ENCODE results near the gene POU6F2. TPM values are rescaled to one million over a fixed set of nuclear protein-coding genes. Genes with fewer than 3 reads are reported as not detected.

POU6F2 gene
- total RNA-seq, 1 experiment from 2014 or later, result not detected

- no peaks in the 10 kb centered on the region for H3K36me3 ChIP-seq (ENCODE audit: insufficient read depth, low read length, poor library complexity, severe bottlenecking)
- no peak for TF ChIP-seq EZH2 (IDR thresholded peaks at IDR 0.05; ENCODE audit: borderline replicate concordance, low read depth, low read length, poor library complexity, severe bottlenecking)
- TF ChIP-seq, protein P1, sequence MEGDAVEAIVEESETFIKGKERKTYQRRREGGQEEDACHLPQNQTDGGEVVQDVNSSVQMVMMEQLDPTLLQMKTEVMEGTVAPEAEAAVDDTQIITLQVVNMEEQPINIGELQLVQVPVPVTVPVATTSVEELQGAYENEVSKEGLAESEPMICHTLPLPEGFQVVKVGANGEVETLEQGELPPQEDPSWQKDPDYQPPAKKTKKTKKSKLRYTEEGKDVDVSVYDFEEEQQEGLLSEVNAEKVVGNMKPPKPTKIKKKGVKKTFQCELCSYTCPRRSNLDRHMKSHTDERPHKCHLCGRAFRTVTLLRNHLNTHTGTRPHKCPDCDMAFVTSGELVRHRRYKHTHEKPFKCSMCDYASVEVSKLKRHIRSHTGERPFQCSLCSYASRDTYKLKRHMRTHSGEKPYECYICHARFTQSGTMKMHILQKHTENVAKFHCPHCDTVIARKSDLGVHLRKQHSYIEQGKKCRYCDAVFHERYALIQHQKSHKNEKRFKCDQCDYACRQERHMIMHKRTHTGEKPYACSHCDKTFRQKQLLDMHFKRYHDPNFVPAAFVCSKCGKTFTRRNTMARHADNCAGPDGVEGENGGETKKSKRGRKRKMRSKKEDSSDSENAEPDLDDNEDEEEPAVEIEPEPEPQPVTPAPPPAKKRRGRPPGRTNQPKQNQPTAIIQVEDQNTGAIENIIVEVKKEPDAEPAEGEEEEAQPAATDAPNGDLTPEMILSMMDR (conservative IDR thresholded peaks at IDR 0.05; ENCODE audit: low read depth, low read length), result no peak
- no peak for DNase-seq (ENCODE audit: low spot score)
- no peaks in the 10 kb centered on the region for H3K9me3 ChIP-seq (ENCODE audit: low read depth, low read length, poor library complexity, severe bottlenecking)
- CTCF ChIA-PET, result no interaction called here
- H3K27me3 ChIP-seq (replicated peaks; ENCODE audit: insufficient read depth, low read depth, low read length, poor library complexity), result peaks cover 89% of the 10 kb centered on the region
- no peak overlapping the region for H3K4me3 ChIP-seq (ENCODE audit: low read depth, low read length, poor library complexity, severe bottlenecking)
- BruUV-seq (replicated peaks), result no TSS peak
- H3K4me1 ChIP-seq (ENCODE audit: insufficient read depth, low read length, poor library complexity, severe bottlenecking), result no peaks in the 10 kb centered on the region
- H3K27ac ChIP-seq (ENCODE audit: low read depth, low read length, poor library complexity, severe bottlenecking), result no peak overlapping the region
- POLR2A ChIA-PET (ENCODE audit: low non-redundant PET), result no interaction called here
- intact Hi-C loops (cut with micrococcal nuclease; ENCODE audit: unreplicated experiment), result no loop called here
Observed at GRCh38 chr7:39312254-39312989, 334.7 kb downstream of the POU6F2 start.

GRCh38 chr7:39313376-39313775 lies 335.7 kb downstream of the POU6F2 start:
- Histone ChIP-seq H3K9me3 (ENCODE audit: low read depth, low read length, poor library complexity, severe bottlenecking) (no peaks in the 10 kb centered on the region), H3K27me3 (replicated peaks; ENCODE audit: insufficient read depth, low read depth, low read length, poor library complexity) (peaks cover 81% of the 10 kb centered on the region), H3K36me3 (ENCODE audit: insufficient read depth, low read length, poor library complexity, severe bottlenecking) (no peaks in the 10 kb centered on the region), H3K4me3 (ENCODE audit: low read depth, low read length, poor library complexity, severe bottlenecking) (no peak overlapping the region), H3K4me1 (ENCODE audit: insufficient read depth, low read length, poor library complexity, severe bottlenecking) (no peaks in the 10 kb centered on the region), H3K27ac (ENCODE audit: low read depth, low read length, poor library complexity, severe bottlenecking) (no peak overlapping the region)
- no TSS peak for BruUV-seq (replicated peaks)
- no peak for TF ChIP-seq EZH2 (IDR thresholded peaks at IDR 0.05; ENCODE audit: borderline replicate concordance, low read depth, low read length, poor library complexity, severe bottlenecking)
- TF ChIP-seq, protein P1 (conservative IDR thresholded peaks at IDR 0.05; ENCODE audit: low read depth, low read length), result no peak
- ChIA-PET POLR2A (ENCODE audit: low non-redundant PET) (no interaction called here), CTCF (no interaction called here)
- no peak for DNase-seq (ENCODE audit: low spot score)
- intact Hi-C loops (cut with micrococcal nuclease; ENCODE audit: unreplicated experiment), result no loop called here

DNA sequence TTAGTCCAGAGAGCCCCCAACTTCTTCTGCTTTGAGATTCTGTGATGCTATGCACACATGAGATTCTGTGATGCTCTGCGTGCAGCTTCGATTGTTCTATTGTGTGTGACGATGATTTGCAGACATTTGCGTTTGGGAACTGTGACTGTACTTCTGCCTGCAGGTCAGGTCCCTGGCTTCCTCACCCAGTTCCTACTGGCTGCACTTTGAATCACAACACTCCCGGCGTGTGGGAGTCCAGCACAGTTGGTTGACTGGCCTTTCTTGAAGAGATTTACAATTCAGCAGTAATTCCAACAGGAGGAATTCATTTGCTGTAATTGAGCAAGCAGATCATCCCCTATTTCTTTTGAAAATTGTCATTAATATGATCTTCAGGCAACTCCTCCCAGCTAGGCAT lies 336.3 kb downstream of the POU6F2 start:
- ChIA-PET POLR2A (ENCODE audit: low non-redundant PET) (no interaction called here), CTCF (no interaction called here)
- no peak overlapping the region for H3K4me3 ChIP-seq (ENCODE audit: low read depth, low read length, poor library complexity, severe bottlenecking)
- no peaks in the 10 kb centered on the region for H3K36me3 ChIP-seq (ENCODE audit: insufficient read depth, low read length, poor library complexity, severe bottlenecking)
- no peak overlapping the region for H3K27ac ChIP-seq (ENCODE audit: low read depth, low read length, poor library complexity, severe bottlenecking)
- H3K9me3 ChIP-seq (ENCODE audit: low read depth, low read length, poor library complexity, severe bottlenecking), result no peaks in the 10 kb centered on the region
- peaks cover 78% of the 10 kb centered on the region for H3K27me3 ChIP-seq (replicated peaks; ENCODE audit: insufficient read depth, low read depth, low read length, poor library complexity)
- DNase-seq (ENCODE audit: low spot score), result no peak
- no peaks in the 10 kb centered on the region for H3K4me1 ChIP-seq (ENCODE audit: insufficient read depth, low read length, poor library complexity, severe bottlenecking)
- BruUV-seq (replicated peaks), result no TSS peak
- TF ChIP-seq EZH2 (IDR thresholded peaks at IDR 0.05; ENCODE audit: borderline replicate concordance, low read depth, low read length, poor library complexity, severe bottlenecking), result no peak
- intact Hi-C loops (cut with micrococcal nuclease; ENCODE audit: unreplicated experiment), result no loop called here

GRCh38 chr7:39317107-39317506 lies 339.4 kb downstream of the POU6F2 start:
- no peak for DNase-seq (ENCODE audit: low spot score)
- POLR2A ChIA-PET (ENCODE audit: low non-redundant PET), result no interaction called here
- Histone ChIP-seq H3K4me1 (ENCODE audit: insufficient read depth, low read length, poor library complexity, severe bottlenecking) (no peaks in the 10 kb centered on the region), H3K9me3 (ENCODE audit: low read depth, low read length, poor library complexity, severe bottlenecking) (no peaks in the 10 kb centered on the region), H3K27me3 (replicated peaks; ENCODE audit: insufficient read depth, low read depth, low read length, poor library complexity) (peaks cover 61% of the 10 kb centered on the region), H3K27ac (ENCODE audit: low read depth, low read length, poor library complexity, severe bottlenecking) (no peak overlapping the region), H3K4me3 (ENCODE audit: low read depth, low read length, poor library complexity, severe bottlenecking) (no peak overlapping the region), H3K36me3 (ENCODE audit: insufficient read depth, low read length, poor library complexity, severe bottlenecking) (no peaks in the 10 kb centered on the region)
- TF ChIP-seq, protein P1 (conservative IDR thresholded peaks at IDR 0.05; ENCODE audit: low read depth, low read length), result no peak
- no peak for TF ChIP-seq EZH2 (IDR thresholded peaks at IDR 0.05; ENCODE audit: borderline replicate concordance, low read depth, low read length, poor library complexity, severe bottlenecking)
- intact Hi-C loops (cut with micrococcal nuclease; ENCODE audit: unreplicated experiment), result no loop called here
- BruUV-seq (replicated peaks), result no TSS peak
- CTCF ChIA-PET, result interaction anchor here (0.5 kb wide), 1 partner anchor 1585 kb away, joined by 5 read pairs; no protein-coding TSS in a partner anchor

All from A673 (cell line).